Colonic mucosa (tissue), 4 donors: ENCODE results near the gene BRD3OS. TPM values are rescaled to one million over a fixed set of nuclear protein-coding genes. Genes with fewer than 3 reads are reported as not detected.

ENCODE experiments used
- DNase-seq: peaks from one replicate; pipeline ENCODE4 v3.0.0-alpha.2; 2020
- H3K27ac ChIP-seq: fragments of 200-600 bp; one replicate; pipeline ENCODE4 v1.8.0; 2021
- H3K27me3 ChIP-seq: fragments of 200-600 bp; one replicate; pipeline ENCODE4 v1.8.0; 2021
- H3K36me3 ChIP-seq: fragments of 200-600 bp; one replicate; pipeline ENCODE4 v1.8.0; 2021
- H3K4me1 ChIP-seq: fragments of 200-600 bp; one replicate; pipeline ENCODE4 v1.8.0; 2021; ENCODE audit warnings: mild to moderate bottlenecking
- H3K4me3 ChIP-seq: fragments of 200-600 bp; one replicate; pipeline ENCODE4 v1.8.0; 2021
- H3K9ac ChIP-seq, 2 donors: one replicate each; pipeline ENCODE4 v1.7.0; 2013; ENCODE audit warnings: control low read depth in 2 of 2, low read depth in 2 of 2, low read length in 2 of 2
- H3K9me3 ChIP-seq: fragments of 200-600 bp; one replicate; pipeline ENCODE4 v1.8.0; 2021
- CTCF ChIP-seq: fragments of 200-600 bp; IDR thresholded peaks from one replicate; pipeline ENCODE4 v1.8.0; 2022; ENCODE audit warnings: antibody characterized with exemption, mild to moderate bottlenecking
- intact Hi-C: fragments of 100-400 bp; cut with DNase I; formaldehyde crosslinking; loops from one replicate; pipeline ENCODE4 v1.14.1; 2022
- total RNA-seq, 2 donors: library from RNA; stranded (reverse); fragmentation: NEBNext Ultra II Directional in 1 of 2; extraction: Animal tissue kit (Norgen Biotek cat#: 25700) in 1 of 2; gene quantifications; one replicate each; pipeline ENCODE4 v1.2.1, GENCODE V29; 2021
- donor health status: healthy.
- donor health status: DM: no; HTN: no; CAD: no.
- donor health status: DM: no; HTN: no; CAD: no.

The BRD3OS gene
- total RNA-seq, 2 donors from 2014 or later = 5.2 to 6.9 TPM

- DNase-seq = peak; percentile 87
- TF ChIP-seq CTCF = peak; percentile 97
- no peak overlapping the region for H3K9ac ChIP-seq
- no peaks in the 10 kb centered on the region for H3K36me3 ChIP-seq
- no peaks in the 10 kb centered on the region for H3K27me3 ChIP-seq
- intact Hi-C loops = loop anchor here (2.0 to 5.0 kb wide), 2 partner anchors 202 to 212 kb away; no protein-coding TSS in a partner anchor
- H3K4me3 ChIP-seq = no peak overlapping the region
- H3K9me3 ChIP-seq = no peaks in the 10 kb centered on the region
- no peak overlapping the region for H3K27ac ChIP-seq
- H3K4me1 ChIP-seq = peaks cover 8% of the 10 kb centered on the region
Observed at GRCh38 chr9:133994353-133995011, 30.8 kb upstream of the BRD3OS start.

- DNase-seq = no peak
- H3K9me3 ChIP-seq = no peaks in the 10 kb centered on the region
- intact Hi-C loops = loop anchor here (2.0 to 5.0 kb wide), 2 partner anchors 202 to 213 kb away; no protein-coding TSS in a partner anchor
Observed at GRCh38 chr9:133995012-133995896, 30.0 kb upstream of the BRD3OS start.

GRCh38 chr9:133996531-133997520, 28.5 kb upstream of the BRD3OS start:
- no peaks in the 10 kb centered on the region for H3K36me3 ChIP-seq
- H3K9me3 ChIP-seq = no peaks in the 10 kb centered on the region
- no peak overlapping the region for H3K4me3 ChIP-seq
- no peak for TF ChIP-seq CTCF
- no peak overlapping the region for H3K9ac ChIP-seq
- H3K27me3 ChIP-seq = no peaks in the 10 kb centered on the region
- intact Hi-C loops = loop anchor here (5.0 kb wide), 1 partner anchor 215 kb away; no protein-coding TSS in a partner anchor
- DNase-seq = no peak
- H3K27ac ChIP-seq = no peak overlapping the region
- peaks cover 8% of the 10 kb centered on the region for H3K4me1 ChIP-seq

More at GRCh38 chr9:133995012-133995896, 30.0 kb upstream of the BRD3OS start:
- TF ChIP-seq CTCF = no peak
- no peak overlapping the region for H3K9ac ChIP-seq
- no peaks in the 10 kb centered on the region for H3K36me3 ChIP-seq
- no peaks in the 10 kb centered on the region for H3K27me3 ChIP-seq
- H3K4me1 ChIP-seq = peaks cover 8% of the 10 kb centered on the region
- no peak overlapping the region for H3K27ac ChIP-seq
- no peak overlapping the region for H3K4me3 ChIP-seq

GRCh38 chr9:133997584-133997983, 27.7 kb upstream of the BRD3OS start:
- no peak for DNase-seq
- H3K36me3 ChIP-seq = no peaks in the 10 kb centered on the region
- no peak overlapping the region for H3K9ac ChIP-seq
- no peak overlapping the region for H3K4me3 ChIP-seq
- no peaks in the 10 kb centered on the region for H3K9me3 ChIP-seq
- H3K27ac ChIP-seq = no peak overlapping the region
- peaks cover 8% of the 10 kb centered on the region for H3K4me1 ChIP-seq
- intact Hi-C loops = loop anchor here (5.0 kb wide), 1 partner anchor 215 kb away; no protein-coding TSS in a partner anchor
- H3K27me3 ChIP-seq = no peaks in the 10 kb centered on the region
- TF ChIP-seq CTCF = no peak
